Measurements from ENCODE around the gene IFFO2. TPM values are rescaled to one million over a fixed set of nuclear protein-coding genes. Genes with fewer than 3 reads are reported as not detected.

Gene IFFO2
- total and polyA plus RNA-seq, 2 experiments from 2014 or later = 0.71 to 7.5 TPM

DNA sequence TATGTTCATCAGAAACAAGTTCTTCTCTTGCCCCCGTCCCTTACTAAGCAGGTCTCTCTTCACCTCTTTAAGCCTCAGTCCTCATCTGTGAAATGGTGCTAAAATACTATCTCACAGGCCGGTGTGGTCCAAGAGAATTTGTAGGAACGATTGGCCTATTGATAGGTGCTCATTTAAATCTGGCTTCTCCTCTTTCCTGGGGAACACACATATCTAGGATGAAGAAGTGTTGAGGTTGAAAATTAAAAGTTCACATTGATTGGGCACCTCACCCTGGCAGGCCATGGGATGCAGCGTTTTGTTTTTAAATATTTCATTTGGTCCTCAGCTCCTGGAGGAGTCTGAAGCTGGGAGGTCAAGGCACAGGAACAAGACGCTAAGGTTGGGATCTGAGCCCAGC is 88.1 kb downstream of the IFFO2 start:
- H3K27ac ChIP-seq (ENCODE audit: low read depth) = no peak overlapping the region
- no peaks in the 10 kb centered on the region for H3K4me1 ChIP-seq (ENCODE audit: insufficient read depth)
- H3K9me2 ChIP-seq (ENCODE audit: insufficient read depth) = no peaks in the 10 kb centered on the region
- no peaks in the 10 kb centered on the region for H3K4me1 Mint-ChIP-seq
- ATAC-seq = no peak
- H3K4me2 ChIP-seq = no peak overlapping the region
- H3K79me2 ChIP-seq (replicated peaks; ENCODE audit: insufficient read depth) = no peaks in the 10 kb centered on the region
- no peak for DNase-seq (ENCODE audit: low spot score)
- H3K27ac Mint-ChIP-seq = no peak overlapping the region
- H3K9me3 Mint-ChIP-seq = no peaks in the 10 kb centered on the region
- H3K36me3 Mint-ChIP-seq (ENCODE audit: low read depth) = no peaks in the 10 kb centered on the region; the same call in 2 of the 3 replicates
- no peaks in the 10 kb centered on the region for H3K36me3 ChIP-seq (ENCODE audit: insufficient read depth)
- no peak overlapping the region for H2AFZ ChIP-seq
- H3K27me3 Mint-ChIP-seq (ENCODE audit: insufficient read depth, low read depth, poor library complexity) = peaks cover 6% of the 10 kb centered on the region
- no peaks in the 10 kb centered on the region; the same call in 1 of the 2 replicates for H4K20me1 ChIP-seq (replicated peaks; ENCODE audit: insufficient read depth)
- TF ChIP-seq ZNF331 (CRISPR knock-in tag; IDR thresholded peaks at IDR 0.05; ENCODE audit: low read depth) (no peak), EZH2 (IDR thresholded peaks at IDR 0.05; ENCODE audit: low read depth, unreplicated experiment) (no peak), NANOG (IDR thresholded peaks at IDR 0.05; ENCODE audit: borderline replicate concordance) (no peak), JUNB (IDR thresholded peaks at IDR 0.05; ENCODE audit: unreplicated experiment) (no peak), ZNF114 (CRISPR knock-in tag; IDR thresholded peaks at IDR 0.05) (no peak), POLR2AphosphoS5 (IDR thresholded peaks at IDR 0.05; ENCODE audit: low read depth) (no peak), CREB1 (CRISPR knock-in tag; IDR thresholded peaks at IDR 0.05; ENCODE audit: low read depth) (no peak), EZH2phosphoT487 (IDR thresholded peaks at IDR 0.05; ENCODE audit: unreplicated experiment) (no peak), STAT1 (IDR thresholded peaks at IDR 0.05; ENCODE audit: unreplicated experiment) (no peak)
- TF ChIP-seq, protein P1, sequence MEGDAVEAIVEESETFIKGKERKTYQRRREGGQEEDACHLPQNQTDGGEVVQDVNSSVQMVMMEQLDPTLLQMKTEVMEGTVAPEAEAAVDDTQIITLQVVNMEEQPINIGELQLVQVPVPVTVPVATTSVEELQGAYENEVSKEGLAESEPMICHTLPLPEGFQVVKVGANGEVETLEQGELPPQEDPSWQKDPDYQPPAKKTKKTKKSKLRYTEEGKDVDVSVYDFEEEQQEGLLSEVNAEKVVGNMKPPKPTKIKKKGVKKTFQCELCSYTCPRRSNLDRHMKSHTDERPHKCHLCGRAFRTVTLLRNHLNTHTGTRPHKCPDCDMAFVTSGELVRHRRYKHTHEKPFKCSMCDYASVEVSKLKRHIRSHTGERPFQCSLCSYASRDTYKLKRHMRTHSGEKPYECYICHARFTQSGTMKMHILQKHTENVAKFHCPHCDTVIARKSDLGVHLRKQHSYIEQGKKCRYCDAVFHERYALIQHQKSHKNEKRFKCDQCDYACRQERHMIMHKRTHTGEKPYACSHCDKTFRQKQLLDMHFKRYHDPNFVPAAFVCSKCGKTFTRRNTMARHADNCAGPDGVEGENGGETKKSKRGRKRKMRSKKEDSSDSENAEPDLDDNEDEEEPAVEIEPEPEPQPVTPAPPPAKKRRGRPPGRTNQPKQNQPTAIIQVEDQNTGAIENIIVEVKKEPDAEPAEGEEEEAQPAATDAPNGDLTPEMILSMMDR (conservative IDR thresholded peaks at IDR 0.05; ENCODE audit: low read depth in 2 of 2) = no peak
- TF ChIP-seq, protein P2, sequence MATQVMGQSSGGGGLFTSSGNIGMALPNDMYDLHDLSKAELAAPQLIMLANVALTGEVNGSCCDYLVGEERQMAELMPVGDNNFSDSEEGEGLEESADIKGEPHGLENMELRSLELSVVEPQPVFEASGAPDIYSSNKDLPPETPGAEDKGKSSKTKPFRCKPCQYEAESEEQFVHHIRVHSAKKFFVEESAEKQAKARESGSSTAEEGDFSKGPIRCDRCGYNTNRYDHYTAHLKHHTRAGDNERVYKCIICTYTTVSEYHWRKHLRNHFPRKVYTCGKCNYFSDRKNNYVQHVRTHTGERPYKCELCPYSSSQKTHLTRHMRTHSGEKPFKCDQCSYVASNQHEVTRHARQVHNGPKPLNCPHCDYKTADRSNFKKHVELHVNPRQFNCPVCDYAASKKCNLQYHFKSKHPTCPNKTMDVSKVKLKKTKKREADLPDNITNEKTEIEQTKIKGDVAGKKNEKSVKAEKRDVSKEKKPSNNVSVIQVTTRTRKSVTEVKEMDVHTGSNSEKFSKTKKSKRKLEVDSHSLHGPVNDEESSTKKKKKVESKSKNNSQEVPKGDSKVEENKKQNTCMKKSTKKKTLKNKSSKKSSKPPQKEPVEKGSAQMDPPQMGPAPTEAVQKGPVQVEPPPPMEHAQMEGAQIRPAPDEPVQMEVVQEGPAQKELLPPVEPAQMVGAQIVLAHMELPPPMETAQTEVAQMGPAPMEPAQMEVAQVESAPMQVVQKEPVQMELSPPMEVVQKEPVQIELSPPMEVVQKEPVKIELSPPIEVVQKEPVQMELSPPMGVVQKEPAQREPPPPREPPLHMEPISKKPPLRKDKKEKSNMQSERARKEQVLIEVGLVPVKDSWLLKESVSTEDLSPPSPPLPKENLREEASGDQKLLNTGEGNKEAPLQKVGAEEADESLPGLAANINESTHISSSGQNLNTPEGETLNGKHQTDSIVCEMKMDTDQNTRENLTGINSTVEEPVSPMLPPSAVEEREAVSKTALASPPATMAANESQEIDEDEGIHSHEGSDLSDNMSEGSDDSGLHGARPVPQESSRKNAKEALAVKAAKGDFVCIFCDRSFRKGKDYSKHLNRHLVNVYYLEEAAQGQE (IDR thresholded peaks at IDR 0.05; ENCODE audit: unreplicated experiment) = no peak
- TF ChIP-seq, protein P3, sequence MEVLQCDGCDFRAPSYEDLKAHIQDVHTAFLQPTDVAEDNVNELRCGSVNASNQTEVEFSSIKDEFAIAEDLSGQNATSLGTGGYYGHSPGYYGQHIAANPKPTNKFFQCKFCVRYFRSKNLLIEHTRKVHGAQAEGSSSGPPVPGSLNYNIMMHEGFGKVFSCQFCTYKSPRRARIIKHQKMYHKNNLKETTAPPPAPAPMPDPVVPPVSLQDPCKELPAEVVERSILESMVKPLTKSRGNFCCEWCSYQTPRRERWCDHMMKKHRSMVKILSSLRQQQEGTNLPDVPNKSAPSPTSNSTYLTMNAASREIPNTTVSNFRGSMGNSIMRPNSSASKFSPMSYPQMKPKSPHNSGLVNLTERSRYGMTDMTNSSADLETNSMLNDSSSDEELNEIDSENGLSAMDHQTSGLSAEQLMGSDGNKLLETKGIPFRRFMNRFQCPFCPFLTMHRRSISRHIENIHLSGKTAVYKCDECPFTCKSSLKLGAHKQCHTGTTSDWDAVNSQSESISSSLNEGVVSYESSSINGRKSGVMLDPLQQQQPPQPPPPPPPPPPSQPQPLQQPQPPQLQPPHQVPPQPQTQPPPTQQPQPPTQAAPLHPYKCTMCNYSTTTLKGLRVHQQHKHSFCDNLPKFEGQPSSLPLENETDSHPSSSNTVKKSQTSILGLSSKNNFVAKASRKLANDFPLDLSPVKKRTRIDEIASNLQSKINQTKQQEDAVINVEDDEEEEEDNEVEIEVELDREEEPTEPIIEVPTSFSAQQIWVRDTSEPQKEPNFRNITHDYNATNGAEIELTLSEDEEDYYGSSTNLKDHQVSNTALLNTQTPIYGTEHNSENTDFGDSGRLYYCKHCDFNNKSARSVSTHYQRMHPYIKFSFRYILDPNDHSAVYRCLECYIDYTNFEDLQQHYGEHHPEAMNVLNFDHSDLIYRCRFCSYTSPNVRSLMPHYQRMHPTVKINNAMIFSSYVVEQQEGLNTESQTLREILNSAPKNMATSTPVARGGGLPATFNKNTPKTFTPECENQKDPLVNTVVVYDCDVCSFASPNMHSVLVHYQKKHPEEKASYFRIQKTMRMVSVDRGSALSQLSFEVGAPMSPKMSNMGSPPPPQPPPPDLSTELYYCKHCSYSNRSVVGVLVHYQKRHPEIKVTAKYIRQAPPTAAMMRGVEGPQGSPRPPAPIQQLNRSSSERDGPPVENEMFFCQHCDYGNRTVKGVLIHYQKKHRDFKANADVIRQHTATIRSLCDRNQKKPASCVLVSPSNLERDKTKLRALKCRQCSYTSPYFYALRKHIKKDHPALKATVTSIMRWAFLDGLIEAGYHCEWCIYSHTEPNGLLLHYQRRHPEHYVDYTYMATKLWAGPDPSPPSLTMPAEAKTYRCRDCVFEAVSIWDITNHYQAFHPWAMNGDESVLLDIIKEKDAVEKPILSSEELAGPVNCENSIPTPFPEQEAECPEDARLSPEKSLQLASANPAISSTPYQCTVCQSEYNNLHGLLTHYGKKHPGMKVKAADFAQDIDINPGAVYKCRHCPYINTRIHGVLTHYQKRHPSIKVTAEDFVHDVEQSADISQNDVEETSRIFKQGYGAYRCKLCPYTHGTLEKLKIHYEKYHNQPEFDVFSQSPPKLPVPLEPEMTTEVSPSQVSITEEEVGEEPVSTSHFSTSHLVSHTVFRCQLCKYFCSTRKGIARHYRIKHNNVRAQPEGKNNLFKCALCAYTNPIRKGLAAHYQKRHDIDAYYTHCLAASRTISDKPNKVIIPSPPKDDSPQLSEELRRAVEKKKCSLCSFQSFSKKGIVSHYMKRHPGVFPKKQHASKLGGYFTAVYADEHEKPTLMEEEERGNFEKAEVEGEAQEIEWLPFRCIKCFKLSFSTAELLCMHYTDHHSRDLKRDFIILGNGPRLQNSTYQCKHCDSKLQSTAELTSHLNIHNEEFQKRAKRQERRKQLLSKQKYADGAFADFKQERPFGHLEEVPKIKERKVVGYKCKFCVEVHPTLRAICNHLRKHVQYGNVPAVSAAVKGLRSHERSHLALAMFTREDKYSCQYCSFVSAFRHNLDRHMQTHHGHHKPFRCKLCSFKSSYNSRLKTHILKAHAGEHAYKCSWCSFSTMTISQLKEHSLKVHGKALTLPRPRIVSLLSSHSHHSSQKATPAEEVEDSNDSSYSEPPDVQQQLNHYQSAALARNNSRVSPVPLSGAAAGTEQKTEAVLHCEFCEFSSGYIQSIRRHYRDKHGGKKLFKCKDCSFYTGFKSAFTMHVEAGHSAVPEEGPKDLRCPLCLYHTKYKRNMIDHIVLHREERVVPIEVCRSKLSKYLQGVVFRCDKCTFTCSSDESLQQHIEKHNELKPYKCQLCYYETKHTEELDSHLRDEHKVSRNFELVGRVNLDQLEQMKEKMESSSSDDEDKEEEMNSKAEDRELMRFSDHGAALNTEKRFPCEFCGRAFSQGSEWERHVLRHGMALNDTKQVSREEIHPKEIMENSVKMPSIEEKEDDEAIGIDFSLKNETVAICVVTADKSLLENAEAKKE (CRISPR knock-in tag; IDR thresholded peaks at IDR 0.05) = no peak
- TF ChIP-seq, protein P4, sequence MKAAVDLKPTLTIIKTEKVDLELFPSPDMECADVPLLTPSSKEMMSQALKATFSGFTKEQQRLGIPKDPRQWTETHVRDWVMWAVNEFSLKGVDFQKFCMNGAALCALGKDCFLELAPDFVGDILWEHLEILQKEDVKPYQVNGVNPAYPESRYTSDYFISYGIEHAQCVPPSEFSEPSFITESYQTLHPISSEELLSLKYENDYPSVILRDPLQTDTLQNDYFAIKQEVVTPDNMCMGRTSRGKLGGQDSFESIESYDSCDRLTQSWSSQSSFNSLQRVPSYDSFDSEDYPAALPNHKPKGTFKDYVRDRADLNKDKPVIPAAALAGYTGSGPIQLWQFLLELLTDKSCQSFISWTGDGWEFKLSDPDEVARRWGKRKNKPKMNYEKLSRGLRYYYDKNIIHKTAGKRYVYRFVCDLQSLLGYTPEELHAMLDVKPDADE (IDR thresholded peaks at IDR 0.05) = no peak
- H3F3A ChIP-seq (replicated peaks; ENCODE audit: low read depth) = no peaks in the 10 kb centered on the region
- H3K4me3 ChIP-seq = no peak overlapping the region
- H3K27me3 ChIP-seq (ENCODE audit: insufficient read depth) = no peaks in the 10 kb centered on the region
- H3K4me3 Mint-ChIP-seq = no peak overlapping the region
